Loucy (cell line): ENCODE measurements around the gene CEACAM5.

ENCODE experiments used
- H2AFZ ChIP-seq: fragments of 200-600 bp; sonication (generic); 2 replicates; pipeline ENCODE4 v1.6.0; 2016; ENCODE audit warnings: antibody characterized with exemption, mild to moderate bottlenecking, low read length, moderate library complexity
- H3F3A ChIP-seq: fragments of 200-600 bp; 2 replicates; pipeline ENCODE4 v1.6.0; 2016; ENCODE audit warnings: antibody characterized with exemption, low read depth, mild to moderate bottlenecking
- H3K27me3 ChIP-seq: fragments of 200-600 bp; sonication (generic); 2 replicates; pipeline ENCODE4 v1.6.1; 2014; ENCODE audit warnings: low read length, mild to moderate bottlenecking; ENCODE audit not compliant: insufficient read depth, poor library complexity, severe bottlenecking
- H3K36me3 ChIP-seq: fragments of 200-600 bp; sonication (generic); 2 replicates; pipeline ENCODE4 v1.6.1; 2016; ENCODE audit warnings: low read length; ENCODE audit not compliant: insufficient read depth
- H3K4me1 ChIP-seq: fragments of 200-600 bp; sonication (generic); 2 replicates; pipeline ENCODE4 v1.5.1; 2014; ENCODE audit warnings: low read length, mild to moderate bottlenecking; ENCODE audit not compliant: insufficient read depth, poor library complexity, severe bottlenecking
- H3K4me2 ChIP-seq: fragments of 200-600 bp; sonication (generic); 2 replicates; pipeline ENCODE4 v1.6.0; 2014; ENCODE audit warnings: antibody characterized with exemption, low read length, low read depth, mild to moderate bottlenecking; ENCODE audit not compliant: poor library complexity, severe bottlenecking
- H3K4me3 ChIP-seq: fragments of 200-600 bp; sonication (generic); 2 replicates; pipeline ENCODE4 v1.5.1; 2014; ENCODE audit warnings: low read length, mild to moderate bottlenecking, mixed read lengths; ENCODE audit not compliant: poor library complexity, severe bottlenecking
- H3K79me2 ChIP-seq: fragments of 200-600 bp; sonication (generic); 2 replicates; pipeline ENCODE4 v1.6.1; 2014; ENCODE audit warnings: low read length; ENCODE audit not compliant: insufficient read depth
- H3K9ac ChIP-seq: fragments of 200-600 bp; sonication (generic); 2 replicates; pipeline ENCODE4 v1.6.0; 2014; ENCODE audit warnings: mild to moderate bottlenecking, low read depth, low read length, moderate library complexity; ENCODE audit not compliant: poor library complexity, severe bottlenecking
- H3K9me2 ChIP-seq: fragments of 200-600 bp; sonication (generic); replicated peaks from 2 replicates; pipeline ENCODE4 v1.6.1; 2016; ENCODE audit warnings: low read depth, low read length, mixed read lengths
- H3K9me3 ChIP-seq: fragments of 200-600 bp; sonication (generic); 2 replicates; pipeline ENCODE4 v1.6.1; 2014; ENCODE audit warnings: mild to moderate bottlenecking, antibody characterized with exemption, low read length, low read depth; ENCODE audit not compliant: insufficient read depth
- H4K20me1 ChIP-seq: fragments of 200-600 bp; sonication (generic); 2 replicates; pipeline ENCODE4 v1.6.0; 2014; ENCODE audit warnings: antibody characterized with exemption, low read length, mild to moderate bottlenecking; ENCODE audit not compliant: insufficient read depth, poor library complexity, severe bottlenecking
- EZH2phosphoT487 ChIP-seq: fragments of 200-600 bp; IDR thresholded peaks from 2 replicates; pipeline ENCODE4 v1.6.1; 2018; ENCODE audit warnings: antibody characterized with exemption, mild to moderate bottlenecking, moderate library complexity, borderline replicate concordance
- TF ChIP-seq, protein P1 (sequence below): fragments of 200-600 bp; sonication (generic); conservative IDR thresholded peaks from 2 replicates; pipeline ENCODE4 v1.5.1; 2014; ENCODE audit warnings: mild to moderate bottlenecking, antibody characterized with exemption, low read length

Gene CEACAM5

DNA sequence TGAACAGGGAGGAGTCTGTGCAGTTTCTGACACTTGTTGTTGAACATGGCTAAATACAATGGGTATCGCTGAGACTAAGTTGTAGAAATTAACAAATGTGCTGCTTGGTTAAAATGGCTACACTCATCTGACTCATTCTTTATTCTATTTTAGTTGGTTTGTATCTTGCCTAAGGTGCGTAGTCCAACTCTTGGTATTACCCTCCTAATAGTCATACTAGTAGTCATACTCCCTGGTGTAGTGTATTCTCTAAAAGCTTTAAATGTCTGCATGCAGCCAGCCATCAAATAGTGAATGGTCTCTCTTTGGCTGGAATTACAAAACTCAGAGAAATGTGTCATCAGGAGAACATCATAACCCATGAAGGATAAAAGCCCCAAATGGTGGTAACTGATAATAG lies 63.0 kb downstream of the CEACAM5 start:
- Histone ChIP-seq H3K9me2 (no peaks in the 10 kb centered on the region), H3K4me2 (no peak overlapping the region), H2AFZ (no peak overlapping the region), H3K36me3 (no peaks in the 10 kb centered on the region), H4K20me1 (no peaks in the 10 kb centered on the region), H3K9ac (no peak overlapping the region), H3K4me3 (no peak overlapping the region), H3K27me3 (peaks cover 25% of the 10 kb centered on the region), H3K9me3 (no peaks in the 10 kb centered on the region), H3K4me1 (peaks cover 3% of the 10 kb centered on the region), H3K79me2 (no peaks in the 10 kb centered on the region), H3F3A (no peaks in the 10 kb centered on the region)
- TF ChIP-seq, protein P1, sequence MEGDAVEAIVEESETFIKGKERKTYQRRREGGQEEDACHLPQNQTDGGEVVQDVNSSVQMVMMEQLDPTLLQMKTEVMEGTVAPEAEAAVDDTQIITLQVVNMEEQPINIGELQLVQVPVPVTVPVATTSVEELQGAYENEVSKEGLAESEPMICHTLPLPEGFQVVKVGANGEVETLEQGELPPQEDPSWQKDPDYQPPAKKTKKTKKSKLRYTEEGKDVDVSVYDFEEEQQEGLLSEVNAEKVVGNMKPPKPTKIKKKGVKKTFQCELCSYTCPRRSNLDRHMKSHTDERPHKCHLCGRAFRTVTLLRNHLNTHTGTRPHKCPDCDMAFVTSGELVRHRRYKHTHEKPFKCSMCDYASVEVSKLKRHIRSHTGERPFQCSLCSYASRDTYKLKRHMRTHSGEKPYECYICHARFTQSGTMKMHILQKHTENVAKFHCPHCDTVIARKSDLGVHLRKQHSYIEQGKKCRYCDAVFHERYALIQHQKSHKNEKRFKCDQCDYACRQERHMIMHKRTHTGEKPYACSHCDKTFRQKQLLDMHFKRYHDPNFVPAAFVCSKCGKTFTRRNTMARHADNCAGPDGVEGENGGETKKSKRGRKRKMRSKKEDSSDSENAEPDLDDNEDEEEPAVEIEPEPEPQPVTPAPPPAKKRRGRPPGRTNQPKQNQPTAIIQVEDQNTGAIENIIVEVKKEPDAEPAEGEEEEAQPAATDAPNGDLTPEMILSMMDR, result no peak
- TF ChIP-seq EZH2phosphoT487, result no peak

DNA sequence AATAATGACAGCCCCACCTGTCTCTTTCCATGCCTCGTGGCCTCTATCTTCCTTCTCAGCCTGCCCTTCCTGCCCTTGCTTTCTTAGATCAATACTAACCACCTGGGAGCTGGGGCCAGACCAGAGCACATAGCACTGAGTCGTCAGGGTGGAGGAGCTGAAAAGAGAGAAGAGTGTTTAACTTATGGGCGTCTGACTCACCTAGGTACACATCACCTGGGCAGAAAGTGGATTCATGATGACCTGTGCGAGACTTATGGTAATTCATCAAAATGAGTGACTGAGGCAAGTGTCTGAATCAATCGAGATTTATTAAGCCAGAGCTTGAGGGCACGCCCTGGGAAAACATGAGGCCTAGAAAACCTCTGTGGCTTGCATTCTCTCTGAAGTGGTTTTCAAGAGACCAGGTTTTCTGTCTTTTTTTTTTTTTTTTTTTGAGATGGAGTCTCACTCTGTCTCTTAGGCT lies 66.1 kb downstream of the CEACAM5 start:
- no peaks in the 10 kb centered on the region for H3K9me3 ChIP-seq
- no peak overlapping the region for H2AFZ ChIP-seq
- H4K20me1 ChIP-seq, result no peaks in the 10 kb centered on the region
- no peaks in the 10 kb centered on the region for H3F3A ChIP-seq
- H3K9ac ChIP-seq, result no peak overlapping the region
- H3K4me1 ChIP-seq, result peaks cover 3% of the 10 kb centered on the region
- H3K9me2 ChIP-seq, result no peaks in the 10 kb centered on the region
- no peak overlapping the region for H3K4me2 ChIP-seq
- no peaks in the 10 kb centered on the region for H3K36me3 ChIP-seq
- no peaks in the 10 kb centered on the region for H3K79me2 ChIP-seq
- H3K4me3 ChIP-seq, result no peak overlapping the region
- H3K27me3 ChIP-seq, result peaks cover 41% of the 10 kb centered on the region
- no peak for TF ChIP-seq EZH2phosphoT487
- TF ChIP-seq, protein P1, result no peak

DNA sequence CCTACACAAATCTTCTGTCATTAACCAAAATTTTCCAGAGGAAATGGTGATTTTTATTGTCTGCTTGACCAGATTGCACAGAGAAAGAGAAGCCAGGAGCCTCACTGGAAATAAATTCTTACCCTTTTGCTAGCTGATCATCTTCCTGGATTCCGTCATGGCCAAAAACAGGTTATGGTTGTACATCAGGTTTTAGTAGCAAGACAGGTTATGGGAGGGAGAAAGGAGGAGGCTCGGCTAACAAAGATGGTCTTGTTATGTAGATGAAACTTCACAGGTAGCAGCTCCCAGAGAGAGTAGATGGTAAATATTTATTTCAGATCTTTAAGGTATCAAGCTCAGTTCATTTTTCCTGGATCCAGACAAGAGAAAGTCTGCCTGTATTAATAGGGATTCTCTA lies 68.3 kb downstream of the CEACAM5 start:
- no peak overlapping the region for H3K4me2 ChIP-seq
- no peak overlapping the region for H3K9ac ChIP-seq
- TF ChIP-seq, protein P1, result no peak
- no peak for TF ChIP-seq EZH2phosphoT487
- no peaks in the 10 kb centered on the region for H3K36me3 ChIP-seq
- no peaks in the 10 kb centered on the region for H4K20me1 ChIP-seq
- H3K79me2 ChIP-seq, result no peaks in the 10 kb centered on the region
- H3K9me2 ChIP-seq, result no peaks in the 10 kb centered on the region
- H3K4me1 ChIP-seq, result peaks cover 3% of the 10 kb centered on the region
- no peak overlapping the region for H2AFZ ChIP-seq
- peaks cover 35% of the 10 kb centered on the region for H3K27me3 ChIP-seq
- no peaks in the 10 kb centered on the region for H3F3A ChIP-seq
- no peaks in the 10 kb centered on the region for H3K9me3 ChIP-seq
- no peak overlapping the region for H3K4me3 ChIP-seq
